Prostate gland (tissue), 2 donors: ENCODE results near the gene ZNF225.

Experiments used
- CTCF ChIP-seq, 4 experiments: fragments of 200-600 bp in 2 of 4; fragments of 450-650 bp in 2 of 4; sonication (generic) in 2 of 4; IDR thresholded peaks; 1 replicate in 3 of 4; 2 replicates in 1 of 4; pipeline ENCODE4 v1.5.1; 2016 to 2019; ENCODE audit warnings: antibody characterized with exemption in 4 of 4, mild to moderate bottlenecking in 2 of 4, moderate library complexity in 2 of 4
- POLR2AphosphoS5 ChIP-seq: sonication (generic); formaldehyde crosslinking; IDR thresholded peaks from one replicate; pipeline ENCODE4 v1.6.1; 2017; ENCODE audit warnings: antibody characterized with exemption

- peak; percentile 85 for TF ChIP-seq POLR2AphosphoS5
- no peak for TF ChIP-seq CTCF (IDR thresholded peaks at IDR 0.05)
These were observed 28.2 kb downstream of the ZNF225 start, which contains the start of gene ZNF234 for GRCh38 chr19:44141191-44142058.
